ENCODE data around the gene MAN2C1. TPM values are rescaled to one million over a fixed set of nuclear protein-coding genes. Genes with fewer than 3 reads are reported as not detected.

The MAN2C1 gene
- total and polyA plus RNA-seq, 9 of the 15 experiments (the other 6 are each of a cell fraction or from before 2014, with no cell fraction given), result 2.0 to 141 (median 39.9) TPM

DNA sequence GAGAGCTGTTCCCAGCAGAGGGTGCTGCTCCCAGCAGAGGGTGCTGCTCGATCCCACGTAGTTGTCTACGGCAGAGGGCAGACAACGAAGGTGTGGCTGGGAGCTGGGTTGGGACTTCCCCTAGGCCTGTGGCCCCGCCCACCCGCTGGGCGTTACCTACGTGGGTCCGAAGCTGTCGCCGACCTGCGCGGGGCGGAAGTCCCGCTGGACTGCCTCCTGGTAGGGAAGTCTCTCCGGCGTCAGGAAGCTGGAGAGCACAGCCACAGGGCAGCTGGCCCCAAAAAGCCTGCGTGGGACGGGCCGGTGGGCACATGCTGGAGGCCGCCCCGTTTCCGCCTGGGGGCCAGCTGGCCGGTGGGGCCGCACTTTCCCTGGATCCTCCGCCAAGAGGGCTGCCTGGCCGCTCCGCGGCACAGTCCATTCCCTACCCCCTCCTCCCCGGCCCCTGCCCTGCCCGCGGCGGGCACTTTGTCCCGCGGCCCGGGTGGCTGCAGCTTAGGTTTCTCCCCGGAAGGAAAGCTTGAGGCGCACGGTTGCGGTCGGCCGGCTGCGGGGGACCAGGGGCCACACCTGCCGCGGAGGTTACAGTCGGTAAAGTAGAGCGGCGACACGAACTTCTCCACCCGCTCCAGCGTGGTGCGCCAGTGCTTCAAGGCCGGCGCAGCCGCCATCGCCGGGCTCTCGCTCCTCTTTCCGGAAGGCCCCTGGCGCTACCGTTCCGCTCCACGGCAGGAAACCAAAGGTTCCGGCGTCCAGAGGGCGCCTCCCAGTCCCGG is at the start of gene MAN2C1 (continued):
- TF ChIP-seq ZBTB11 (CRISPR knock-in tag; IDR thresholded peaks at IDR 0.05) (peak; percentile 98 to 99 (median 99)), ZNF212 (CRISPR knock-in tag; IDR thresholded peaks at IDR 0.05) (no peak), MITF (IDR thresholded peaks at IDR 0.05) (no peak), JUND (IDR thresholded peaks at IDR 0.05; ENCODE audit: borderline replicate concordance, low read depth, low read length) (peak; percentile 70), JUND (tag; IDR thresholded peaks at IDR 0.05; ENCODE audit: borderline replicate concordance, low read depth, low read length) (no peak; the same call in 2 of the 3 replicates), UBTF (IDR thresholded peaks at IDR 0.05; ENCODE audit: borderline replicate concordance in 1 of 2, low read depth in 2 of 2, low read length in 2 of 2) (peak; percentile 88 to 93; a peak in 3 of 4 replicates), ZSCAN32 (CRISPR knock-in tag; IDR thresholded peaks at IDR 0.05) (no peak), IRF2 (CRISPR knock-in tag; IDR thresholded peaks at IDR 0.05) (no peak), MBD2 (IDR thresholded peaks at IDR 0.05; ENCODE audit: borderline replicate concordance, low read depth) (peak; percentile 72), ETV1 (tag; conservative IDR thresholded peaks at IDR 0.05; ENCODE audit: low read depth) (peak; percentile 87), TRIM28 (IDR thresholded peaks at IDR 0.05) (peak; percentile 81; the same call in 1 of the 2 replicates), ZNF740 (CRISPR knock-in tag; IDR thresholded peaks at IDR 0.05) (0 out of 2 replicates have a peak, but pooled peaks have one; percentile 22), ZNF740 (tag; IDR thresholded peaks at IDR 0.05) (no peak), ZNF324 (CRISPR knock-in tag; IDR thresholded peaks at IDR 0.05) (no peak), ARID3A (IDR thresholded peaks at IDR 0.05; ENCODE audit: borderline replicate concordance, low read depth, low read length) (no peak), ZNF507 (tag; conservative IDR thresholded peaks at IDR 0.05) (no peak)
